HK-2 (cell line): ENCODE data around the gene IL16.
"Not testable (repeated sequence)": the region's sequence is repeated elsewhere in the genome, so short reads cannot be mapped to it uniquely, and the experiment has no call there.

Source experiments
- DNase-seq: peaks from one replicate; pipeline ENCODE4 v3.0.0-alpha.2; 2018; ENCODE audit not compliant: unreplicated experiment

Gene IL16

DNA sequence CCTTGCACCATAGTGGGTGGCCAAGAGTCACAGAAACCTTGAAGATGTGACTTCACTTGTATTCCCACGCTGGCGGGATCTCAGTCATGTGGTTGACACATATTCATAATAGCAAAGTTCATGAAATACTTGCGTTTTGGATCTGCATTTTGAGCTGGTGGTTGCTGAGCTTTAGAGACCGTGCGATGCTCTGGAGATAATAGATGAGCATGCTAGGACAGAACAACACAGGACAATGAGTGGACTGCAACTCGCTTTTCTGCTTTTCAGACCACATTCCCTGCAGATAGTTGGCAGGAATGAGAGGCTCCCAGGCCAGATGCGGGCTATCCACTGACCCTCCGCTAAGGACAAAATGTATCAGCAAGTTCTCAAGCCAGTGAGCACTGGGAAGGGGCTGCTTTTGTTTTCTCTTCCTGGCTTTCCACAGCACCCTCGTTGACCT lies 141.1 kb downstream of the IL16 start:
- DNase-seq, result no peak

DNA sequence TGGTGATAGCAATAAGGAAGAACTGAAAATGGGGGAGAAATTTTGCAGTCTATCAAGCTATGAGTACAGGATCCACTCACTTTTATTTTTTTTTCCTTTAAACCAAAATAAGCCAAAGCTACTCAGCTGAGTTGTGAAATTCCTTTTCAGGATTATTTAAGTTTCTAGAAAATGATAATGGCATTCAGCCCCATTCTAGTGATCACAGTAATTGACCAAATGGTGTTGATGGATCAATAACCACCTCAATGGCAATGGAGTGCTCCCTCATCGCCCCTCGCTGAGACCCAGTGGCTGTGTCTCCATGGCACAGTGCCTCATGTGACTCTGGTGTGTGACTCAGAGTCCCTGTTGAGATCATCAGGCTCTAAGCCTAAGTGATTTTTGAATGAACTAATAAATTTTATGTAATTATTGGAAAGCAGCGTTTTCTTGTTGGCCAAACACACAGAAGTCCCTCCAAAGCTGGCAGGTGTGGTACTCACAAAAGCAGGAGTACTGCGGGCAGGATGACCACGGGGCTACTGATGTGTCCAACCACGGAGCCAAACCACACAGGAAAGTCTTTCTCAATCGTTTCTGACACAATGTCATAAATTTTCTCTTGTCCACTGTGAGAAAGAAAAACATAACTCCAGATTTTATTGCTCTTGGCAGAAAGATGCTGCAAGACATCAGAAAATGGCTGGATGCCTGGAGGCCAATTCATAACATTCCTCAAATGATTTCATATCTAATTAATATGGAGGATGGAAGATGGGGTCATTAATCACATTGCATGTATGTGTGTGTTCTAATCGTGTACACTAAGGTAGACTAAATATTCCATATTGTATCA lies 141.7 kb downstream of the IL16 start:
- DNase-seq, result no peak

DNA sequence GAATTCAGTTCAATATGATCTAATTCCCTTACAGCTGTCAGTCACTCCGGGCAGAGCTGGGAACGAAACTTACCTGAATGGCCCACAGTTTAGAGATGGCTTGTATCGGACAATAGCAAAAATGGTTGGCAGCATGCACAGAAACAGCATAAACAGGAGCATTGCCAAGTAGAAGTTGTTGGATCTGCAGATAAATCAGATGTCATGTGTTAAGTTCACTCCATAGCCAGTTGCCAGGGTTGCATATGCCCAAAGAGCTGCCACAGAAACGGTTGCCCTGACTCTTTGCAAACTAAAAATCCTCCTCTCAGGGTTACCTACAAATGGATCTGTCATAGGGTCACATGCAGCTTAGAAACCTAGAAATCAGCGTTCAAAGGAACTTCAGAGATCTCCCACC lies 142.6 kb downstream of the IL16 start:
- DNase-seq, result no peak

DNA sequence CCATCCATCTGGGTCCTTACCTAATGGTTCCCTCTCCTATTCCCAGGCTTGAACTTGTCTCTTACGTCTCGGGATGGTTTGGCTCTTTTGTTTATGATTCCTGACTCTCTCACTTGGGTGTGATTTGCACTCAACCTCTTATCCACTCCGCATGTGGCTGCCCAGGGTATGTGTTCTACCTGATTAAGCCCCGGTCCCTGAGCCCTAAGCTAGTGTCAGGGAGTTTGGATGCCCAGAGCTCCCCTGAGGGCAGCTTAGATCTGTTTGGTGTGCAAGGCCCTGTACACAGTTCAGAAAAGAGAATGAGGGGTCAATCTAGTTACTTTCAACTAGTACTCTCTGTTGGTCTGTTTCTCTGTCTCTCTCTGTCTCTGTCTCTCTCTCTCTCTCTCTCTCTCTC lies 143.2 kb downstream of the IL16 start:
- DNase-seq, result no peak

DNA sequence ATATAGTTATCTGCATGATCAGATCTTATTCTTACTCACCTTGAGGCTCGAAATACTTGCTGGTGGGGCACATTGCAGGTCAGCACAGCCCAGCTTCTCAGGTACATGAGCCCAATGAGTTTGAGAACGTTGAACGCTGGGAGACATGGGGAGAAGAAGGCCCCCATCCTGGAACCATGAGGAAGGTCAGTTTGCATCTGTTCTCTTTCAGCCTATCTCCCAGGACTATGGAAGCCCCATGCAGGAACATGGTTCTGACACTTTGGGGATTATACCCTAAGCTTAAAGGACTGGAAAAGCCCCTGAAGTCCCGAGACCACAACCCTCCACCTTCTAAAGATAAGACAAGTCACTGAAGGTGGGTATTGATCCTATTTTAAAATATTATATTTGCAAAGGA lies 144.7 kb downstream of the IL16 start:
- DNase-seq, result no peak

DNA sequence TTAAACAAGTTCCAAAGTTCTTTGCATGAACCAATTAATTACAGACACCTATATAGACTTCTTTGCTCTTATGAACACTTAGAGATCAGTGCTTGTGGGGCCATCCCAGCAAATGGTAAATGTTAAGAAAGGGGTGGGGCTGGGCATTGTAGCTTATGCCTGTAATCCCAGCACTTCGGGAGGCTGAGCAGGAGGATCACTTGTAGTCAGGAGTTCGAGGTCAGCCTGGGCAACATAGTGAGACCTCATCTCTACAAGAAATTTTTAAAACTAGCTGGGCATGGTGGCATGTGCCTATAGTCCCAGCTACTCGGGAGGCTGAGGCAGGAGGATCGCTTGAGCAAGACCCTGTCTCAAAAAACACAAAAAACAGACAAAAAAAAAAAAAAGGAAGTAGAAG lies 146.7 kb downstream of the IL16 start:
- no peak for DNase-seq

DNA sequence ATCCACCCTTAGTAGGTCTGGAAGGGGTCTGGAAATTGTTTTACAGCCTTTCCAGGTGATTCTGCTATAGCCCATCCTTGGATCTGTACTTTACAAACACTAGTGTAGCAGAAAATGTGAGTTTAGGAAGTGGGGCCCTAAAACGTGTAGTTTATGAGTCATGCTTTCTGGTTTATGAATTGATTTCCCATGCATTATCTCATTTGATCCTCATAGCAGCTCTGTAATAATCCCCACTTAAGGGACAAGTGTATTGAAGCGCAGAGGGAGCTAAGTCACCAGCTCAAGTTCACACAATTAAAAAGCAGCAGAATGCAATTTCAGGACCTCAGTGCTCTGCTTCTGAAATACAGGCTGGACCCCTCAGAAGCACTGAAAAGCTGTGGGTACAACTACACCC lies 149.9 kb downstream of the IL16 start:
- DNase-seq, result no peak

DNA sequence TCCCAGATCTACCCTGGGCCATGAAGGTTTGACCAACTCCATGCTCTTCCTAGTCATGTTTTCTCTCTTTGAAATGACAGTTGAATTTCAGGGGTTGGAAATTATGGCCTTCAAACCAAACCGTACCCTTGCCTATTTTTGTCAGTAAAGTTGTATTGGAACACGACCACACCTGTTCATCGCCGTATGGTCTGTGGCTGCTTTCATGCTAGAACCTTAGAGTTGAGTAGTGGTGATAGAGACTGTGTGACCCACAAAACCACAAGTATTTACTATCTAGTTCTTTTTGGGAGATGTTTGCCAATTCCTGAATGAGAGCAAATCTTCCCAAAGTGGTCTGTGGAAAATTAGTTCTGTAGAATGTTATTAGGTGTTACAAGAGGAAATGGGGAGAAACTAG lies 151.2 kb downstream of the IL16 start:
- DNase-seq, result no peak

DNA sequence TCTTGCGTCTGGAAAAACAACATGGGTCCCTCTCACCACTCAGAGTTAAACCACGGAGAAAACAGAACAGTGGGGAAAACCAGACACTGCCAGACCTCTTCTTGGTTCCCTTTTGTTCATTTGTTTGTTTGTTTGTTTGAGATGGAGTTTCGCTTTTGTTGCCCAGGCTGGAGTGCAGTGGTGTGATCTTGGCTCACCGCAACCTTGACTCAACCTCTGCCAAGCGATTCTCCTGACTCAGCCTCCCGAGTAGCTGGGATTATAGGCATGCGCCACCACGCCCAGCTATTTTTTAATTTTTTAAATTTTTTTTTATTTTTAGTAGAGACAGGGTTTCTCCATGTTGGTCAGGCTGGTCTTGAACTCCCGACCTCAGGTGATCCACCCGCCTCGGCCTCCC lies 152.0 kb downstream of the IL16 start:
- not testable (repeated sequence) for DNase-seq

DNA sequence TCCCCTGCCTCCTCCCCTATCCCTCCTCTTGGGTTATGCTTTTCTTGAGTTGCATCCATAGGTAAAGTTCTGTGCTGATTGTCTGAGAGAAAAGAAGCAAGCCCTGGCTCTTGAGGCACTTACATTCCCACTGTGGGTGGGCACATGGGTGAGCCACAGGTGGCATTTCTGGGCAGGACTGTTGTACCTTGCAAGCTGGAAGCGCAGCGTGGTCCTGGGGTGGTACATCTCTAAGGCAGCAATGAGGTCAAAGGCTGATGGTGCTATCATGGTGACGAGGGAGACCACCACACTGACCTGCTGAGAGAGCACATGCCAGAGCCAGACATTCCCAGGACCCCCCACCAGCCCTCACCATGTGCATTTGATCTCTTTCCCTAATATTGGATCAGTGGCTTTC lies 152.6 kb downstream of the IL16 start:
- no peak for DNase-seq

DNA sequence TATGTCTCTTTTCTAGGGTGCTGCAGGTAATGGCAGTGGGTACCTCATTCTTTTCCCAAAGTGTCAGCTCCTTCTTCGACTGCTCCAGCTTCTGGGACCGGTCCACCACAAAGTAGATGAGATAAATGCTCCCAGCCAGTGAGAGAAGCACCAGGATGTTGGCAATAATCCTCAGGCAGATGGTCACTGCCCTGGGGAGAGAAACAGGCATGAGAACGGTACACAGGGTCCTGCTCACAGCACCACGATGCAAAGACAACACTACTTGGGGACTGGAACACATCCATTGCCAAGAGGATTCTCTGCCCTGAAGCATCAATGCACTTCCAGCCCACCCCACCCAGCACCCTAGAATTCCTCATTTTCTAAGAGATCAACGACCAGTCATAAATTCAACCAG lies 155.0 kb downstream of the IL16 start:
- DNase-seq, result no peak

DNA sequence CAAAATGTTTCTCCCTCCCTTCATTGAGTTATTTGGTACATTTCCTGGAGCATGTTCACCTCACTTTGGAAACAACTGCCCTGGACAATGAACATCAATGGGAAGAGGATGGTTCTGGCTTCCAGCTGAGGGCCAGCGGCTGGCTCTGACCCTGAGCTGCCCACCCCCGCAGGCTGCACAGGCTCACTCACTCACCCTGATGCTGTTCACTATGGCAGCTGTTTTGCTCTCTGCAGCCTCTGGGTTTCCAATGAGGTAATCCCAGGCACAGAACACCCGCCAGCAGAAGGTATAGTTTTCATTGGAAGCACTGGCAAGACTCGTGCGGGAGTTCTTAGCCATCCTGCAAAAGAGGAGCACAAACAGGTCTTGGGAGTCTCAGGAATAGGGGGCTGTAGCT lies 159.6 kb downstream of the IL16 start:
- DNase-seq, result no peak

DNA sequence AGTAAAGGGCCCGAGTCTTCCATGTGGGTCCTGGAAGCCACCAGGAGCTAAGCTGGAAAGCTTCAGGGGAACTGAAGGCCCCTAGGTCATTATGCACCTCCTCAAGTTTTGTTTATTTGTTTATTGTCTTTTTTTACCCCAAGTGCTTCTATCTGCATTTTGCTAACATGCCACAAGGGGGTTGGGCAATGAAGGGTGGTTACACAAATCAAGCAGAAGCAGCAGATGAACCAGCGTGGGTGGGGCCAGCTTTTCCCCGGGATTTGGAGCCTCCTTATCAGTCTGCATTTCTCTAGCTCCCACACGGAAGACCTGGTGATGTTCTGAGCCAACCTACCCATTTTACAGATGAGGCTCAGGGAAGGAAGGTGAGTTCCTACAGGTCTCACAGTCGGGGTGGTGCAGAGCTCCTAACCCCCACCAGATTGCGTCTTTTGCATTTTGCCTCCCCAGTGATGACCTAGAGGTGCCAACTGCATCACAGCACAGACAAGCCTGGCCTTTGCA lies 160.6 kb downstream of the IL16 start:
- DNase-seq, result no peak

DNA sequence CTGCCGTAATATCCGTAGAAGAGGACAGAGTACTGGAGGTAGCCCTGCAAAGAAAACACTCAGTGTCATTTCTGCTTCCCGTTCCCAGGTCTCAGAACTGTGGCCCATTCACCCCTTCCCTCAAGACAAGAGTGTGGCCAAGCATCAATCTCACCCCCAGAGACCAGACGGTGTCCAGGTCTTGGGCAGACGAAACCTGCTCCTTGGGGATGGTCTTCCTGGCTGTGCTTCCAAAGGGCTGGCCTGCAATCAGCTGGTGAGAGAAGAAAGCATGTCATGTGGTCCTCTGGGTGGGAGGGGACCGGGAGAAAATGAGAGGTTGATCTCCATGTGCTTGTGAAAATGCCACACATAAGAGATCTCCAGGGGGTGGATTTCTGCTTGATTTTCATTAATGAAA lies 161.6 kb downstream of the IL16 start:
- no peak for DNase-seq

DNA sequence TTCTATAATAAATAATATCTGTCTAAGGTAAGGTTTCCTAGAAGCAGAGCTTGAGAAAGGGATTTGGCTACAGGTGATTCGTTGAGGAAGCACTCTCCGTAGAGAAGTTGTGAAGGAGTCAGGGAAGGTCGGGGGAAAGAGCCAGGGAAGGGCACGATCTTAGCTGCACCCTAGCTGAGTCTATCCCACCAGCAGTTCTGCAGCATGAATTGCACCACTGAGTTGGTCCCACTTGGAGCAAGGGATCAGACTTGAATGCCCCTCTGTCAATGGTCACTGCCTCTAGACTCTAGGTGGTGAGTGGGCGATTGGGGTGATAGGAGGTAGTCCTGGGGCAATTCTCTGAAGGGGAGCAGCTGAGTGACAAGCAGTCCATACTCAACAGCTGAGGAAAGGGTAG lies 163.8 kb downstream of the IL16 start:
- no peak for DNase-seq

DNA sequence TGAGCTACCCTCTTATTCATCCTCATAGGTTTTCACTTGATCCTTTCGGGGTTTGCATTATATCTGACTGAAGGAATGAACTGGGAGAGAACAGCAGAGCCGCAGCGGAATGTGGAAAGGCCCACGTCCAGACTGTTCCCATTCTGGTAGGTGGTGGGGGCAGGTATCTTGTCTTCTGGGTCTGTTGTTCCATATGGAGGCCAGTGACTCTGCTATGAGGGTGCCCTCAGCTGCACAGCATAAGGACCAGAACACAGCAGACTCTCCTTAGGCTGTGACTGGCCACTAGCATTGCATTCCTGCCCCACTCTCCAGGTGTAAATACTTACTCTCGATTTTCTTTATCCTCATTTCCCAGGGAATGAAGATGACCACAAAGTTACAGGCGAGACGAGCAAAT lies 165.2 kb downstream of the IL16 start:
- no peak for DNase-seq

DNA sequence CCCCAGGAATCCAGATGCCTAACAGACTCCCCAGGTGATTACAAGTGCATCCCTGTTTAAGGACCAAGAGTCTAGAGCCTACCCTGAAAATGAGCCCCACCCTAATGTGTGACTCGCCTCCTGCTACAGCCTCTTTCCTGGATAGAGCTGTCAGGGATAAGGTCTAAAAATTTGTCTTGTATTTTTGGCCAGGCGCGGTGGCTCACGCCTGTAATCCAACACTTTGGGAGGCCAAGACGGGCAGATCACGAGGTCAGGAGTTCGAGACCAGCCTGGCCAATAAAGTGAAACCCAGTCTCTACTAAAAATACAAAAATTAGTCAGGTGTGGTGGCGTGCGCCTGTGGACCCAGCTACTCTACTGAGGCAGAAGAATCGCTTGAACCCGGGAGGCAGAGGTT lies 166.1 kb downstream of the IL16 start:
- no peak for DNase-seq

DNA sequence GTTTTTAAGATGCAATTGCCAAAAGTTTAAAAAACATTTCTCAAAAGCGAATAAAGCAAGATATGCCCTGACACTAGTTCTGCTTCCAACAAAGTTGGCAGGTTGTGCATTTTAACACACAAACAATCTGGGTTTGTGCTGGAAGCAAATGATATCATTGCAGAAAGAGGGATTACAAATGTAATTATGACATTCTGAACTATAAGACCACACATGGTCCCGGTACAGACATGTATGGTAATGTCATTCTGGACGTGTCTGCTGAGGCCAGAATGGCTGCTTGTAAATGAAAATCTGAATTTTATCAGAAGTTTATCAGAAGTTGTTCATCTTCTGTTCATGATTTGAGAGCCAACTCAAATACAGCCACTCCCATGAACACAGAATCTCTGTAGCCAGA lies 166.6 kb downstream of the IL16 start:
- no peak for DNase-seq
